NCI-H1694 (cell line): ENCODE measurements around the gene DDIT3.
A peak's percentile ranks its signal among the peaks of the same experiment; 100 is the strongest.

Experiments
- DNase-seq: peaks from one replicate; lab custom pipeline; 2025; lab: John Stamatoyannopoulos, UW

Gene DDIT3

GRCh38 chr12:57547288-57548012, 27.1 kb upstream of the DDIT3 start:
- DNase-seq, result no peak

- peak; percentile 95 for DNase-seq
Observed at GRCh38 chr12:57546438-57547287, 26.3 kb upstream of the DDIT3 start, which contains the start of gene DCTN2. DCTN2 (minus strand) TSS chr12:57547192; CDS start chr12:57547063, 129 bp downstream.

DNA sequence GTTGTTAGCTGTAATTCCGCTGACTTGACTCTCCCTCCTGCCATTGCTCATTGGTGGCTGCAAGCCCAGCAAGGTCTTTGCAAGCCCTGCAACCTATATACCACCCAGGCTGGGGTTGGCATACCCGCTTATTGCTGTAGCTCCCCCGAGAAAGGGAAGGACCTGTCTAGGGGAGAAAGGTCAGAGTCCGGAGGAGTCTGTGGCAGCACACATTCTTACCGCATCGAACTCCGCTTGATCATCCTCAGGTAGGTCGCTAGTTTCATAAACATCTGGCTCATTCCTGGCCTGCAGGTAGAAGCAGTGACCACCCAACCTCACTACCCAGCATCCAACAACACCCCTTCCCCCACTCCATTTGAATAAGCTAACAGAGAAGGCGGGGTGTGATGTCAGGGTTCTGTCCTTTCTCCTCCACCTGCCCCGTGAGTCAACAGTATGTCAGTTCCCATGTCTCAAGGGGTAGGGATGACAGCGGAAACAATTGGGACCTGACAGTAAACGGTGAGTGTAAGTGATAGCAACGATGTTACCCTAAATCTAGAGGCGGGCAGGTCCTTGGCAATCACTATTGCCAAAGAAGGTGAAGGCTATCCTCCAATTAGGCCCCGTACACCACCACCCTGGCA, 25.6 kb upstream of the DDIT3 start:
- no peak for DNase-seq

DNA sequence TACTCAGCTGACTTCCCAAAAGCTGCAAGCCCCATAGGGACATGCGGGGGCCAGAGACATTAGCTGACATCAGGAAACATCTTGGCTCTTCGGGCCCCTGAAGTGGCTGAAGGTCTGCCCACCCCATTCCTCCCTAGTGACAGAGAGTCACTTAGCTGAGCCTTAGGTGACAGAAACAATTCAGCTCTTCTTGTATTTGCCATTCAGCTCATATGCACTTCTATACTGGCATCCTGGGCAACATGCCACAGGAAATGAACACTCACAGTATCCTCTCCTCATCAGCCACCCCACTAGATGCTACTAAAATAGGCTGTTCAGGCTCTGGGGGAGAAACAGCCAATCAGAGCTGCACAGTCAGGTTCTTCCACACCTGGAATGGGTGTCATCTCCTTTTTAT, 23.3 kb upstream of the DDIT3 start:
- DNase-seq, result no peak

DNA sequence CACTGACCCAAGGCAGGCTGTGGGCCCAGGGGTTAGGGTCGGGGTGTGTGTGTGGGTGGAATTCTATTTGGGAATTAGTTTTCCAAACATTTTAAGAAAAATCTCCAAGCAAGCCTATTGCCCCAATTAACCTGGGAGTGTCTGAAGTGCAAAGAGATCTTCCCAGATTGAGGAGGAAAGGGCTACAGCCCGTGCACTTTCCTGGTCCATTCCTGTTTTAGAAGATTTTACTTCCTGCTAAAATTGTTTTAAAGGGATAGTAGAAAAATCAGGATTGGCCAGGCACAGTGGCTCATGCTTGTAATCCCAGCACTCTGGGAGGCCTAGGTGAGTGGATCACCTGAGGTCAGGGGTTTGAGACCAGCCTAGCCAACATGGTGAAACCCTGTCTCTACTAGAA, 21.4 kb upstream of the DDIT3 start:
- no peak for DNase-seq

GRCh38 chr12:57541001-57541400, 20.7 kb upstream of the DDIT3 start:
- no peak for DNase-seq

- no peak for DNase-seq
Observed at GRCh38 chr12:57539134-57539768, 18.9 kb upstream of the DDIT3 start.

- DNase-seq, result no peak
Observed at GRCh38 chr12:57536597-57536942, 16.3 kb upstream of the DDIT3 start.

DNA sequence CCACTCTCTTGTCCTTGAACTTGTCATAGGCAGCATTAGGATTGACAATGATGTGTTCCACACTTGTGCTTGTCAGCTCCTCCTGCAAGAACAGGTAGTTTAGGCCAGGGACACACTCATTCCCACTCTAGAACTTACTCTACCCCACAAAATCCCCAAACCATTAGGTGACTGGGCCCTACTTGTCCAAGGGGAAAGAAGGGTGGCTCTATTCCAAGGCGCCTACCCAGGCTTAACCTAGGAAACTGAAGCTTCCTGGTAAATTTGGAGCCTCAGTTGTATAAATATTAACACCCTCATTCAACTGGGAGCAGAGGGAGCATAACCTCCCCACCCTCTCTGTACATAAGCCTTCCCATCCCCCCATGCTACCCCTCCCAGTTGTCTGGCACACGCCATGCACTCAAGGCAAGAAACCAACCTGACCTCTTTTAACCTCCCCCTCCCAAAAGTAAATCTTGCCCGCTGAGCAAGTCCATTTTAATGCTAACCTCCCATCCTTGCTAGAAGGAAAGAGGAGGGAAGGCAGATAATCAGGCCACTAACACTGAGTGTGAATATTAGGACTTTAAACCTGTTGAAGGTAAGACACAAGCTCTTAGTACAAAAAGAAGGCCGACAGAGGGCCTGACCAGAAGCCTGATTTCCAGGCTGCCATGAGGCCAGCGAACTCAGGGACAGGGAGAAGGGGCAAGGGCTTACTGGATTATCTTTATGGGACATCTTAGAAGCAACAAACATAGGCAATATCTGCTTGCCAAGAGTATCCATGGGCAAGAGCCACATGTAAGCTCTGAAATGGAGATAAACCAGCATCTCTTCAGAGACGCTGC, 15.7 kb upstream of the DDIT3 start:
- no peak for DNase-seq

- DNase-seq, result no peak
Observed at GRCh38 chr12:57534991-57535543, 14.8 kb upstream of the DDIT3 start.

GRCh38 chr12:57534250-57534649, 13.9 kb upstream of the DDIT3 start:
- no peak for DNase-seq

DNA sequence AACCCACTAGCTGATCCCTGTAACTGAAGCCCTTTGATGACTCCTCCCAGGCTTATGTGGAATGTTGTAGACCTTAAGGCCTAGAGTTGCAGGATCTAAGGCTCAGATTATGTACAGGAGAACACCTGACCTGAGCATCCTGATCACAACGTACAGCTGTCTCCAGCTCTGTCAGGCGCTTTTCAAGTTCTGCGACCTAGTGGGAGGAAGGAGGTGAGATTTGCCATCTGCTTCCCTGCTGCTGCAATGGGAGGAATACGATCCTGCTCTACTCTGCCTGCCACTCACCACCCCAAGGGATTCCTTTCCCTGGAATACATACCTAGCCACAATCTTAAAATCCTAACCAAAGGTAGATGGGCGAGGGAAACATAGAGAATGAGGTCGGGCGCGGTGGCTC, 12.8 kb upstream of the DDIT3 start:
- DNase-seq, result no peak

GRCh38 chr12:57531836-57532235, 11.5 kb upstream of the DDIT3 start:
- DNase-seq, result no peak

DNA sequence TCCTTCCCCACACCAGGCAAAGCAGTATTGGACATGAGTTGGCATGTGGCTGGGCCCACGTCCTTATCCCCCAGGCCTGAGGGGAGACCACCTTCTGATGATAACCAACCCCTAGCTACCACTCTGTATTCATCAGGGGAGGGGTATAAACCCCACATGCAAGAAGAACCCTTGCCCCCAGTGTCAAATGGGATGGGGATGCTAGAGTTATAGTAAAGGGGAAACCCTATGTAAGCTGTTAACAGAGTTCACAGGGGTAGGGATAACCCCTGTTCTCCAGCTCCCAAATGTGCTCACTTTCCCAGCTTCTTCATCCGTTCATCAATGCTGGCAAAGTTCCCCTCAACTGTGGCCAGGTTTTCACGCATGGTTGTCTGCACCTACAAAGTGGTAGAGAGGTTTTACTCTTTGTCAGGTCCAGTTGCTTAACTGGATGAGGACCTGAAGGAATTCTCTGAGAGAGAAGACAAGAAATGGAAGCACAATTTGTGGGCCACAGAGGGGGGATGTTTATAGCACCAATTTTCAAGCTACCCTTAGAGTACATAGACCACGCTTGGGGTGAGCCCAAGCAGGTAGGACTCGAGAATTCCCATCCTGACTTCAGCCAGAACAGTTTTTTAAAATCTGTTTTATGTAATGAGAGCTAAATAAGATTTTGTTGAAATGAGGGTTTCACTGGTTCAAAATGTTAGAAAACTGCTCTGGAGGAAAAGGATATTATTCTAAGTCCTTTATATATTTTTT, 10.3 kb upstream of the DDIT3 start:
- no peak for DNase-seq

GRCh38 chr12:57529831-57530230, 9.5 kb upstream of the DDIT3 start:
- DNase-seq, result no peak

DNA sequence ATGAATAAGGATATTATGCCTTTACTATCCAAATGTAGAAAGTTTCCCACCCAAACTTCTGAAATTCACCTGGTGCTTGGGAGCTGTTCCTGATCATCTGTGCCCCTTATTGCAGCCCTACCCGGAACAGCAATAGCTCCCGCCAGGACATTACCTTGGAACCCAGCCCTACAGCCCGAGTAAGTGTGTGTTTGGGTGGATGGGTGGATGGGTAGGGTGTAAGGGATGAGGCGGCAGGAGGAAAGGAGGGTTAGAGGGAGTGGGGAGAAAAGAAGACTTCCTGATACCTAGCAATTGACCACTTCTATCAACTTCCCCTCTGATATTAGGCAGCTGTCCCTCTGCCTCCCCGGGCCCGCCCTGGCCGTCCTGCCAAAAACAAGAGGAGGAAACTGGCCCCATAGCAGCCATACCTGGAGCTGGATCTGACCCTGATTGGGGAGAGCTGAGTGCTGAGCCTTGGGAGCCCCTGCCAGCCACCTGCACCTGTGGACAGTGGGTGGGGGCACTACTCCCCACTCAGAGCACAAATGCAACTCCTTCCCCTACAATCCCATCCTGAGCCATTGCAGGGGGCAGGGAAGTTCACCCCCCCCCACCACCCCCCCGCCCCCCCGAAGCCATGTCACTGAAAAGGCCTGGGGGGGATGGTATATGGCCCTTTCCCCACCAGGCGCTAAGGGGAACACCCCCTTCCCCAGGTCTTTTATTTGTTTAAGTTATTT, 8.7 kb upstream of the DDIT3 start:
- no peak for DNase-seq

GRCh38 chr12:57528176-57528575, 7.9 kb upstream of the DDIT3 start:
- DNase-seq, result no peak

DNA sequence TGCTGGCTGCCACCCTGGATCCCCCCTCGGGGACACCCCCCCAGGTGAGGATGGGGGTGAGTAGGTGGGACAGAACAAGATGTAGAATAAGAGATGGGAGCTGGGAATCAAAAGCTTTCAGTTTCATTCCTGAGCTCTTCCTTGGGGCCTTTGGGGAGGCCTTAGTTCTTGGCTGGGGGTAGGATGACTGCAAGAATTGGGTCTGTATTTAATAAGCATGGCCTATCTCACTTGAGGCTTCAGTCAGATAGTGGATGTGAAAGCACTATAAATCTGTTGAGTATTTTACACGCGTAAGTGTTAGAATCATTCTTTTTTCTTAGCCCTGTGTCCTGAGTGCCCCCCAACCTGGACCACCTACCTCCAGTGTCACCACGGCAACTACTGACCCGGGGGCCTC, 6.9 kb upstream of the DDIT3 start:
- DNase-seq, result no peak

DNA sequence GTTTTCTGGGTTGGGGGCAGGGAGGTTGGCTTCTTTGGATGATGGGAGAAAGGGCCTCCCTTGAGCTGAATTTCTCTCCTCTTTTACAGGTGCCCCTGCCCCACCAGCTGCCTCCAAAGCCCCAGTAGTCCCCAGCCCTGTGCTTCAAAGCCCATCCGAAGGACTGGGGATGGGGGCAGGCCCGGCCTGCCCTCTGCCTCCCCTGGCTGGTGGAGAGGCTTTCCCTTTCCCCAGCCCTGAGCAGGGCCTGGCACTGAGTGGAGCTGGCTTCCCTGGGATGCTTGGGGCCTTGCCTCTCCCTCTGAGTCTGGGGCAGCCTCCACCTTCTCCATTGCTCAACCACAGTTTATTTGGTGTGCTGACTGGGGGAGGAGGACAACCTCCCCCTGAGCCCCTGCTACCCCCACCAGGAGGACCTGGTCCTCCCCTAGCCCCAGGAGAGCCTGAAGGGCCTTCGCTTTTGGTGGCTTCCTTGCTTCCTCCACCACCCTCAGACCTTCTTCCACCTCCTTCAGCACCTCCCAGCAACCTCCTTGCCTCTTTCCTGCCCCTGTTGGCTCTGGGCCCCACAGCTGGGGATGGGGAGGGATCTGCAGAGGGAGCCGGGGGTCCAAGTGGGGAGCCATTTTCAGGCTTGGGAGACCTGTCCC, 6.3 kb upstream of the DDIT3 start:
- DNase-seq, result no peak
